Lower leg skin (tissue), 4 donors: ENCODE data around the gene STRA6. TPM values are rescaled to one million over a fixed set of nuclear protein-coding genes. Genes with fewer than 3 reads are reported as not detected.
"Not testable (repeated sequence)": the region's sequence is repeated elsewhere in the genome, so short reads cannot be mapped to it uniquely, and the experiment has no call there.

Experiments
- DNase-seq, 2 donors: peaks; one replicate each; pipeline ENCODE4 v3.0.0-alpha.2; 2019; ENCODE audit warnings: low spot score in 2 of 2
- H3K4me3 ChIP-seq: fragments of 200-600 bp; sonication (generic); 2 replicates; pipeline ENCODE4 v1.5.1; 2017; ENCODE audit warnings: mild to moderate bottlenecking, low read depth; ENCODE audit not compliant: poor library complexity, severe bottlenecking
- POLR2A ChIP-seq, 2 donors: fragments of 450-650 bp; IDR thresholded peaks; one replicate each; pipeline ENCODE4 v1.6.1; 2016 to 2017; ENCODE audit warnings: antibody characterized with exemption in 2 of 2, mild to moderate bottlenecking in 1 of 2, moderate library complexity in 1 of 2
- WGBS, 2 donors: methylation state at CpG; one replicate each; pipeline ENCODE4 v1.1.5; 2018; 5-methylcytosine and 5-hydroxymethylcytosine counted together
- intact Hi-C: fragments of 100-400 bp; cut with DNase I; formaldehyde crosslinking; loops from one replicate; pipeline ENCODE4 v1.15.0; 2023; ENCODE audit warnings: low total_unique reads
- total RNA-seq, 4 donors: library from RNA; depleted of rRNA; stranded (reverse); fragments of >200 nt; gene quantifications; one replicate each; pipeline ENCODE4 v1.1.0, GENCODE V29; 2016
- TF ChIP-seq, protein P1 (sequence below), 3 donors: fragments of 450-650 bp; IDR thresholded peaks; one replicate each; pipeline ENCODE4 v1.5.1; 2016; ENCODE audit warnings: antibody characterized with exemption in 3 of 3, mild to moderate bottlenecking in 3 of 3, moderate library complexity in 2 of 3

Gene STRA6
- total RNA-seq, 4 donors from 2014 or later = 0.52 TPM; not detected in 3

GRCh38 chr15:74168711-74169126 lies 33.9 kb downstream of the STRA6 start:
- intact Hi-C loops = no loop called here
- WGBS, 2 donors = 29 to 33% methylated on average over 3 of the region's 3 CpGs
- DNase-seq = peak in 1 of 2 donors; percentile 77
- TF ChIP-seq, protein P1, sequence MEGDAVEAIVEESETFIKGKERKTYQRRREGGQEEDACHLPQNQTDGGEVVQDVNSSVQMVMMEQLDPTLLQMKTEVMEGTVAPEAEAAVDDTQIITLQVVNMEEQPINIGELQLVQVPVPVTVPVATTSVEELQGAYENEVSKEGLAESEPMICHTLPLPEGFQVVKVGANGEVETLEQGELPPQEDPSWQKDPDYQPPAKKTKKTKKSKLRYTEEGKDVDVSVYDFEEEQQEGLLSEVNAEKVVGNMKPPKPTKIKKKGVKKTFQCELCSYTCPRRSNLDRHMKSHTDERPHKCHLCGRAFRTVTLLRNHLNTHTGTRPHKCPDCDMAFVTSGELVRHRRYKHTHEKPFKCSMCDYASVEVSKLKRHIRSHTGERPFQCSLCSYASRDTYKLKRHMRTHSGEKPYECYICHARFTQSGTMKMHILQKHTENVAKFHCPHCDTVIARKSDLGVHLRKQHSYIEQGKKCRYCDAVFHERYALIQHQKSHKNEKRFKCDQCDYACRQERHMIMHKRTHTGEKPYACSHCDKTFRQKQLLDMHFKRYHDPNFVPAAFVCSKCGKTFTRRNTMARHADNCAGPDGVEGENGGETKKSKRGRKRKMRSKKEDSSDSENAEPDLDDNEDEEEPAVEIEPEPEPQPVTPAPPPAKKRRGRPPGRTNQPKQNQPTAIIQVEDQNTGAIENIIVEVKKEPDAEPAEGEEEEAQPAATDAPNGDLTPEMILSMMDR (IDR thresholded peaks at IDR 0.05) = no peak
- no peak for TF ChIP-seq POLR2A (IDR thresholded peaks at IDR 0.05)
- no peak overlapping the region for H3K4me3 ChIP-seq

- WGBS, 2 donors = 77 to 83% methylated on average over 4 of the region's 4 CpGs
- peak in 1 of 2 donors; percentile 63 for DNase-seq
- no peak overlapping the region for H3K4me3 ChIP-seq
- intact Hi-C loops = no loop called here
- TF ChIP-seq, protein P1 (IDR thresholded peaks at IDR 0.05) = no peak
- TF ChIP-seq POLR2A (IDR thresholded peaks at IDR 0.05) = no peak
These were observed 34.7 kb downstream of the STRA6 start for GRCh38 chr15:74167891-74168331.

DNA sequence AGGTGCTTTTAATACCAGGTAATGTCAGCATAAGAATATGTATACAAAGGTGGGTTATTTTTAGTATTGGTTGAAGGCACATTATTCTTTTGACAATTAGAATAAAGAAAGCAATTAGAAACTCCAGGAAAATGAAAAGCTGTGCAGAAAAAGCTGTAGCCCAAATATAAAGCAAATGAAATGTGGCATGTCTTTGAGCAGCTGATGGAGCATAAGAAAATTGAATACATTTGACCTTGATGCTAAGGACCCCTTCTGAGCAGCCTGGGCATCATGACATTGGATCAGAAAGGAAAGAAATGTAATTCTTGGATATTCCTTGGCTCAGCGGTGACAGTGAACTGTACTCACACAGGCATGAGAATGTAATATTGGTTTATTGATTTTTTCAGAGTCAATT lies 37.1 kb downstream of the STRA6 start:
- TF ChIP-seq, protein P1 (IDR thresholded peaks at IDR 0.05) = no peak
- TF ChIP-seq POLR2A (IDR thresholded peaks at IDR 0.05) = no peak
- no peak overlapping the region for H3K4me3 ChIP-seq
- intact Hi-C loops = no loop called here
- DNase-seq = no peak
- WGBS, 2 donors = 93 to 97% methylated on average over 1 of the region's 1 CpG

DNA sequence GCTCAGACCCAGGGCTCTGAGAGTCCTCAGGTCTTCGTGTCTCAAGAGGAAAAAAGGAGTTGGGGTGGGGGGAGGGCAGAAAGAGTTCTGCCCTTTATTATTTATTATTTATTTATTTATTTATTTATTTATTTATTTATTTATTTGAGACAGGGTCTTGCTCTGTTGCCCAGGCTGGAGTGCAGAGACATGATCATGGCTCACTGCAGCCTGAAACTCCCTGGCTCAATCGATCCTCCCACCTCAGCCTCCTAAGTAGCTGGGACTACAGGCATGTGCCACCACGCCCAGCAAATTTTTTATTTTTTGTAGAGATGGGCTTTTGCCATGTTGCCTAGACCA lies 40.4 kb downstream of the STRA6 start:
- 91 to 96% methylated on average over 3 of the region's 3 CpGs for WGBS, 2 donors
- H3K4me3 ChIP-seq, DNase-seq, intact Hi-C loops: not testable (repeated sequence)

- WGBS, 2 donors = 95 to 99% methylated on average over 3 of the region's 3 CpGs
- intact Hi-C loops, H3K4me3 ChIP-seq, DNase-seq: not testable (repeated sequence)
These were observed 42.2 kb downstream of the STRA6 start for GRCh38 chr15:74160390-74160789.

DNA sequence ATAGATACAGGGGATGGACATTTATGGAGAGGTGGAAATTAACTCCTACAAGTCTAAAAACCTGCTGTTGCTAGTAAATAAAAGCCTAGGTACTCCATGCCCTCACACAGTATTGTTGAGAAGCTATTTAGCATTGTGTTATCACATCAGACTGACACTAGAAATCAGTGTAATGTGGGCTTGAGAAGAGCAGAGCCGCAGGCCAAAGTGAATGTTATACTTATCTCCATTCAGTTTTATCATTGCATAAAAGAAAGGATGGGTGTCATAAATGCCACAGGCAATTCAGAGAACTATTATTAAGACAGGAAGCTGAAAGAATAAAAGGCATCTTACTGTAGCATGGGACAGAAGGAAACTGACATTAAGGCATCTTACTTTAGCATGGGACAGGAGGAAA lies 42.8 kb downstream of the STRA6 start:
- intact Hi-C loops = no loop called here
- DNase-seq = no peak
- H3K4me3 ChIP-seq = no peak overlapping the region
- WGBS, 2 donors = 90 to 94% methylated on average over 1 of the region's 1 CpG
- TF ChIP-seq, protein P1 (IDR thresholded peaks at IDR 0.05) = no peak
- no peak for TF ChIP-seq POLR2A (IDR thresholded peaks at IDR 0.05)

GRCh38 chr15:74158855-74159650 lies 43.5 kb downstream of the STRA6 start:
- TF ChIP-seq POLR2A (IDR thresholded peaks at IDR 0.05) = no peak
- TF ChIP-seq, protein P1 (IDR thresholded peaks at IDR 0.05) = no peak
- DNase-seq = no peak
- intact Hi-C loops = no loop called here
- 73 to 74% methylated on average over 5 of the region's 5 CpGs for WGBS, 2 donors
- no peak overlapping the region for H3K4me3 ChIP-seq
